Fibroblast of lung (primary cell): Measurements from ENCODE around the gene FERMT2. TPM values are rescaled to one million over a fixed set of nuclear protein-coding genes. Genes with fewer than 3 reads are reported as not detected.
A peak's percentile ranks its signal among the peaks of the same experiment; 100 is the strongest.

Source experiments
- DNase-seq, 2 donors: peaks; one replicate each; pipeline versions ENCODE4 v3.0.0 to v3.0.0-alpha.2; 2010; ENCODE audit warnings: low read depth in 2 of 2
- H2AFZ ChIP-seq: 2 replicates; pipeline ENCODE4 v1.5.1; 2012; ENCODE audit warnings: low read length, control low read depth, inconsistent platforms
- H3K27ac ChIP-seq: 2 replicates; pipeline ENCODE4 v1.5.1; 2011; ENCODE audit warnings: low read length, control low read depth; ENCODE audit not compliant: insufficient read depth
- H3K27me3 ChIP-seq: 2 replicates; pipeline ENCODE4 v1.5.1; 2011; ENCODE audit warnings: mild to moderate bottlenecking, low read length; ENCODE audit not compliant: control insufficient read depth, insufficient read depth
- H3K36me3 ChIP-seq: 2 replicates; pipeline ENCODE4 v1.5.1; 2011; ENCODE audit warnings: low read length; ENCODE audit not compliant: control insufficient read depth, insufficient read depth
- H3K4me1 ChIP-seq: 2 replicates; pipeline ENCODE4 v1.5.1; 2011; ENCODE audit warnings: low read length; ENCODE audit not compliant: control insufficient read depth, insufficient read depth; ENCODE audit errors: extremely low read depth
- H3K4me2 ChIP-seq: 2 replicates; pipeline ENCODE4 v1.5.1; 2011; ENCODE audit warnings: low read length, control low read depth; ENCODE audit not compliant: insufficient read depth; ENCODE audit errors: extremely low read depth
- H3K4me3 ChIP-seq, 4 experiments: fragments of 200-600 bp in 1 of 4; sonication (generic) in 1 of 4; replicated peaks in 1 of 4; 2 replicates each; pipeline ENCODE4 v1.5.1; 2011 to 2016; ENCODE audit warnings: low read length in 4 of 4, low read depth in 3 of 4, mild to moderate bottlenecking in 3 of 4, control low read depth in 2 of 4, inconsistent platforms in 1 of 4, mixed read lengths in 1 of 4; ENCODE audit not compliant: insufficient read depth in 1 of 4; ENCODE audit errors: control extremely low read depth in 1 of 4
- H3K79me2 ChIP-seq: 2 replicates; pipeline ENCODE4 v1.5.1; 2012; ENCODE audit warnings: mild to moderate bottlenecking, low read length, inconsistent platforms; ENCODE audit not compliant: control insufficient read depth, insufficient read depth
- H3K9ac ChIP-seq: 2 replicates; pipeline ENCODE4 v1.5.1; 2011; ENCODE audit warnings: mild to moderate bottlenecking, low read length, control low read depth; ENCODE audit not compliant: insufficient read depth
- H3K9me3 ChIP-seq: 2 replicates; pipeline ENCODE4 v1.5.1; 2012; ENCODE audit warnings: low read depth, low read length; ENCODE audit not compliant: control insufficient read depth, insufficient read depth
- H4K20me1 ChIP-seq: 2 replicates; pipeline ENCODE4 v1.5.1; 2011; ENCODE audit warnings: low read length; ENCODE audit not compliant: control insufficient read depth, insufficient read depth; ENCODE audit errors: extremely low read depth
- CTCF ChIP-seq, 2 donors: IDR thresholded peaks in 1 of 2; conservative IDR thresholded peaks in 1 of 2; 1 replicate in 1 of 2; 2 replicates in 1 of 2; pipeline ENCODE4 v1.5.1; 2011 to 2012; ENCODE audit warnings: low read length in 2 of 2, control low read depth in 1 of 2, inconsistent platforms in 1 of 2, low read depth in 1 of 2, mild to moderate bottlenecking in 1 of 2
- EZH2 ChIP-seq: IDR thresholded peaks from 2 replicates; pipeline ENCODE4 v1.5.1; 2012; ENCODE audit warnings: low read length, control low read depth, mild to moderate bottlenecking; ENCODE audit errors: missing control alignments
- polyA plus RNA-seq, 2 donors: library from polyadenylated mRNA; depleted of rRNA in 1 of 2; stranded (reverse) in 1 of 2; unstranded in 1 of 2; fragments of >200 nt; gene quantifications; 2 replicates each; pipeline ENCODE4 v1.2.1, GENCODE V29; 2011 to 2012; ENCODE audit warnings: missing spikeins in 1 of 2
- total RNA-seq: library from RNA; depleted of rRNA; stranded (reverse); fragments of >200 nt; gene quantifications from 2 replicates; pipeline ENCODE4 v1.2.1, GENCODE V29; 2014

FERMT2 gene
- total and polyA plus RNA-seq, 2 donors (not counting 1 experiment from before 2014, with no cell fraction given), result 111 to 439 TPM

GRCh38 chr14:52919971-52920370, 30.9 kb downstream of the FERMT2 start:
- peak in 1 of 2 donors; percentile 61 for DNase-seq
- Histone ChIP-seq H2AFZ (no peak overlapping the region), H3K79me2 (peaks cover 97% of the 10 kb centered on the region), H3K4me1 (peaks cover 27% of the 10 kb centered on the region), H3K4me2 (peak overlapping the region; percentile 23), H3K27me3 (no peaks in the 10 kb centered on the region), H3K9me3 (no peaks in the 10 kb centered on the region), H3K27ac (no peak overlapping the region), H4K20me1 (peaks cover 5% of the 10 kb centered on the region), H3K36me3 (peaks cover 4% of the 10 kb centered on the region), H3K9ac (no peak overlapping the region), H3K4me3 (no peak overlapping the region)
- TF ChIP-seq EZH2 (no peak), CTCF (conservative IDR thresholded peaks at IDR 0.05 in 1 of 2, IDR thresholded peaks at IDR 0.05 in 1 of 2; ENCODE audit: low read depth in 1 of 2, low read length in 2 of 2) (no peak)

DNA sequence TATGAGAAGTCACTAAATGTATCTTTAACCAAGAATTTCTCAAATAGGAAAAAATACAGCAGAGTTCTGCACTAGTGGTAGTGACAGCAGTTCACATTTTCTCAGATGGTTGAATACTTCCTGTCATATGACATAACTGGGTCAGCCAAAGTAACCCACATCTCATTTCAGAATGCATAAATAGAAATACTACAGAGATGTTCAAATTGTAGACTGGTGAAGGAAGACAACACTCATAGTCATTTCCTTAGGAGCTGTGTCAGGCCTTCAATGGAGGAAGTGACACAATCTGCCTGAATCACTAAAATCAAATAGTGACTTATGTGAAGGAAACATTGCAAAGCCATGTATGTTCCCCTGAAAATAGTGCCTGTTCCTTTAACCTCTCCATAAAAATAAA, 32.4 kb downstream of the FERMT2 start:
- peaks cover 4% of the 10 kb centered on the region for H3K36me3 ChIP-seq
- DNase-seq, result peak; percentile 49 to 68

GRCh38 chr14:52917735-52918134, 33.1 kb downstream of the FERMT2 start:
- peaks cover 1% of the 10 kb centered on the region for H4K20me1 ChIP-seq
- TF ChIP-seq EZH2 (no peak), CTCF (conservative IDR thresholded peaks at IDR 0.05 in 1 of 2, IDR thresholded peaks at IDR 0.05 in 1 of 2; ENCODE audit: low read depth in 1 of 2, low read length in 2 of 2) (no peak)
- peaks cover 22% of the 10 kb centered on the region for H3K4me1 ChIP-seq

More for the DNA sequence above, 32.4 kb downstream of the FERMT2 start:
- H2AFZ ChIP-seq, result no peak overlapping the region
- peaks cover 1% of the 10 kb centered on the region for H4K20me1 ChIP-seq
- no peak overlapping the region for H3K9ac ChIP-seq
- peak overlapping the region; percentile 43 for H3K27ac ChIP-seq
- no peaks in the 10 kb centered on the region for H3K27me3 ChIP-seq
- peaks cover 95% of the 10 kb centered on the region for H3K79me2 ChIP-seq
- H3K9me3 ChIP-seq, result no peaks in the 10 kb centered on the region
- peaks cover 22% of the 10 kb centered on the region for H3K4me1 ChIP-seq
- H3K4me3 ChIP-seq, result no peak overlapping the region
- TF ChIP-seq EZH2 (no peak), CTCF (conservative IDR thresholded peaks at IDR 0.05 in 1 of 2, IDR thresholded peaks at IDR 0.05 in 1 of 2; ENCODE audit: low read depth in 1 of 2, low read length in 2 of 2) (no peak)
- no peak overlapping the region for H3K4me2 ChIP-seq

More at GRCh38 chr14:52917735-52918134, 33.1 kb downstream of the FERMT2 start:
- Histone ChIP-seq H3K27ac (no peak overlapping the region), H3K79me2 (peaks cover 95% of the 10 kb centered on the region), H3K27me3 (no peaks in the 10 kb centered on the region), H2AFZ (no peak overlapping the region), H3K9ac (no peak overlapping the region), H3K9me3 (no peaks in the 10 kb centered on the region), H3K36me3 (peaks cover 4% of the 10 kb centered on the region), H3K4me3 (no peak overlapping the region), H3K4me2 (no peak overlapping the region)
- DNase-seq, result peak in 1 of 2 donors; percentile 53
